ENCODE results near the gene CEP170B. TPM values are rescaled to one million over a fixed set of nuclear protein-coding genes. Genes with fewer than 3 reads are reported as not detected.

Gene CEP170B
- total RNA-seq = 30.3 TPM
- long read RNA-seq, full-length matches to known transcripts = 1 of 36 reads
- long read RNA-seq, partial matches to known transcripts = 34 of 36 reads
- long read RNA-seq, other reads (novel, unspliced or antisense) = 1 of 36 reads

GRCh38 chr14:104865081-104865630 is at the start of gene CEP170B:
TSS of gene CEP170B (plus strand) at chr14:104865268. CDS start at chr14:104868451, 3,183 bp downstream.
- Histone ChIP-seq H3K4me1 (peaks cover 17% of the 10 kb centered on the region), H3K36me3 (no peaks in the 10 kb centered on the region), H3K27me3 (peaks cover 6% of the 10 kb centered on the region), H3K27ac (peak within 1 kb of the TSS; percentile 78), H3K9me3 (no peaks in the 10 kb centered on the region), H3K4me3 (peak within 1 kb of the TSS; percentile 61)
- DNase-seq = peak; percentile 80
- ATAC-seq = peak; percentile 67
- no peak for TF ChIP-seq CTCF (IDR thresholded peaks at IDR 0.05)
- intact Hi-C loops (cut with DNase I) = no loop called here

DNA sequence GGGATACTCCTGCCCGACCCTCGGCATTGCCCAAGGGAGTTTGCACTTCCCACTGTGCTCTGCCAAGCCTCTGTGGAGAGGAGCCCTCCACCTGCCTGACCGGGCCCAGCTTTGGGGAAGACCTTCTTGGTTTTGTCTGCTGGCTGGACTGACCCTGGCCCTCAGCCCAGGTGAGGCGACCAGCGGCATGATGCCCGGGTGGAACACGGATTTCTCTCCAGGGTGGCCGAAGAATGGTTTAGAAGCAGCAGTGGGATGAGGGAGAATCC is 48.5 kb upstream of the CEP170B start:
- no peaks in the 10 kb centered on the region for H3K36me3 ChIP-seq
- no peak for DNase-seq
- no peak for ATAC-seq
- no peak for TF ChIP-seq CTCF (IDR thresholded peaks at IDR 0.05)
- peaks cover 21% of the 10 kb centered on the region for H3K4me1 ChIP-seq
- H3K9me3 ChIP-seq = no peaks in the 10 kb centered on the region
- peak overlapping the region; percentile 91 for H3K27ac ChIP-seq
- peak overlapping the region; percentile 86 for H3K4me3 ChIP-seq
- intact Hi-C loops (cut with DNase I) = no loop called here
- H3K27me3 ChIP-seq = no peaks in the 10 kb centered on the region

DNA sequence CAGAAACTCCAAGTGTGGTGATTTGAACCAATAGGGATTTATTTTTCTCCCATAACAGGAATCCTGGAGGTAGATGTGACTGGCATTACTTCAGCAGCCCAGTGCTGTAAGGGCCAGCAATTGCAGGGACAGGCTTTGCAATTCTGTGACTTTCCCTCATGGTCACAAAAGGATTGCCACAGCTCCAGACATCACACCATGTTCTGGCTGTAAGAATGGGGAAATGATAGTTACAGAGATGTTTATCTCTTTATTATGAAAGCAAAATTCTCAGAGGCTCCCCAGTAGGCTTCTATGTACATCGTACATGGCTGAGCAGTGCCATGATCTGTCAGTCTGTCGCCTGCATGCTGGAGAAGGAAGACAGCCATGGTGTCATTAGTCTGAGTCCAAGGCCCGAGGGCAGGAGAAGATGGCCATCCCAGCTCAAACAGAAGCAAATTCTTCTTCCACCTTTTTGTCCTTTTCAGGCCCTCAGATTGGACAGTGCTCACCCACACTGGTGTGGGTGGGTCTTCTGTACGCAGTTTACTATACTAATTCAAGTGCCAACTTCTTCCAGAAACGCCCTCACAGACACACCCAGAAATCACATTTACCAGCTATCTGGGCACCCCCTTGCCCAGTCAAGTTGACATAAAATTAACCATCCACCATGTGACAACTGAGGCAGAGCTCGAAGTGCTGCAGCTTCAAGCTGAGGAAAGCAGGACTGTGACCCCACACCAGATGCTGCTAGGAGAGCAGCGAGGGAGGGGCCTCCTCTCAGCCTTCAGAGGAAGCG is 46.9 kb upstream of the CEP170B start:
- H3K36me3 ChIP-seq = no peaks in the 10 kb centered on the region
- H3K4me1 ChIP-seq = peaks cover 21% of the 10 kb centered on the region
- no peaks in the 10 kb centered on the region for H3K27me3 ChIP-seq
- H3K9me3 ChIP-seq = no peaks in the 10 kb centered on the region
- no peak overlapping the region for H3K27ac ChIP-seq
- no peak overlapping the region for H3K4me3 ChIP-seq
- DNase-seq = no peak
- intact Hi-C loops (cut with DNase I) = no loop called here
- no peak for ATAC-seq
- TF ChIP-seq CTCF (IDR thresholded peaks at IDR 0.05) = no peak

DNA sequence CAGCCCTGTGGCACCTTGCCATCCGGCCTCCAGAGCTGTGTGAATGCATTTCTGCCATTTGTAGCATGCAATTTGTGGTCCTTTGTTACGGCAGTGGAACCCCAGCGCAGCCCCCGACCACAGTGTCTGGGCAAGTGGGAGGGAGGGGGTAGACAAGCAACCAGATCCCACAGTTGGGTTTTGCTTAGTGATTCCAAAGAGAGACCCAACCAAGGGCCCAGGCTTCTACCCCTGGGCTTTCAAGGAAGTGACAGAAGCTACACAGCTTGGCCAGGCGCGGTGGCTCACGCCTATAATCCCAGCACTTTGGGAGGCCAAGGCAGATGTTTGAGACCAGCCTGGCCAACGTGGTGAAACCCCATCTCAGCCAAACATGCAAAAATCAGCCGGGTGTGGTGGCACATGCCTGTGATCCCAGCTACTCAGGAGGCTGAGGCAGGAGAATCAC is 46.3 kb upstream of the CEP170B start:
- DNase-seq = peak; percentile 65
- Histone ChIP-seq H3K4me3 (no peak overlapping the region), H3K9me3 (no peaks in the 10 kb centered on the region), H3K27ac (no peak overlapping the region), H3K27me3 (no peaks in the 10 kb centered on the region), H3K36me3 (no peaks in the 10 kb centered on the region), H3K4me1 (peaks cover 21% of the 10 kb centered on the region)
- intact Hi-C loops (cut with DNase I) = no loop called here
- no peak for ATAC-seq
- no peak for TF ChIP-seq CTCF (IDR thresholded peaks at IDR 0.05)

GRCh38 chr14:104819361-104819781 is 45.7 kb upstream of the CEP170B start:
- no peaks in the 10 kb centered on the region for H3K9me3 ChIP-seq
- peaks cover 16% of the 10 kb centered on the region for H3K4me1 ChIP-seq
- H3K27ac ChIP-seq = no peak overlapping the region
- intact Hi-C loops (cut with DNase I) = no loop called here
- no peaks in the 10 kb centered on the region for H3K27me3 ChIP-seq
- peak; percentile 55 for DNase-seq
- no peak overlapping the region for H3K4me3 ChIP-seq
- H3K36me3 ChIP-seq = no peaks in the 10 kb centered on the region
- ATAC-seq = no peak
- no peak for TF ChIP-seq CTCF (IDR thresholded peaks at IDR 0.05)

Data from upper lobe of right lung (tissue), 1 donor.